Liver (tissue), 3 donors: ENCODE measurements around the gene ME2.

Experiments used
- CTCF ChIP-seq: fragments of 150-350 bp; IDR thresholded peaks from 2 replicates; pipeline ENCODE4 v1.5.1; 2017; ENCODE audit warnings: improper control_type of control experiment, low read depth, low read length; ENCODE audit not compliant: missing input control
- FOXA1 ChIP-seq: IDR thresholded peaks from 2 replicates; pipeline ENCODE4 v1.6.1; 2016; ENCODE audit warnings: antibody characterized with exemption
- GABPA ChIP-seq, 2 donors: IDR thresholded peaks in 1 of 2; conservative IDR thresholded peaks in 1 of 2; 2 replicates each; pipeline ENCODE4 v1.6.1; 2016; ENCODE audit warnings: antibody characterized with exemption in 2 of 2, mild to moderate bottlenecking in 1 of 2, moderate library complexity in 1 of 2
- JUND ChIP-seq, 2 donors: IDR thresholded peaks; 2 replicates each; pipeline ENCODE4 v1.6.1; 2016; ENCODE audit warnings: antibody characterized with exemption in 2 of 2
- MAX ChIP-seq: IDR thresholded peaks from 2 replicates; pipeline ENCODE4 v1.6.1; 2016; ENCODE audit warnings: antibody characterized with exemption
- NR2F2 ChIP-seq: IDR thresholded peaks from 2 replicates; pipeline ENCODE4 v1.6.1; 2016; ENCODE audit warnings: antibody characterized with exemption
- REST ChIP-seq: IDR thresholded peaks from 2 replicates; pipeline ENCODE4 v1.6.1; 2016; ENCODE audit warnings: antibody characterized with exemption, mild to moderate bottlenecking
- RXRA ChIP-seq, 2 donors: IDR thresholded peaks; 2 replicates each; pipeline ENCODE4 v1.6.1; 2017 to 2018; ENCODE audit warnings: antibody characterized with exemption in 2 of 2, mild to moderate bottlenecking in 1 of 2
- TAF1 ChIP-seq: conservative IDR thresholded peaks from 2 replicates; pipeline ENCODE4 v1.6.1; 2016; ENCODE audit warnings: antibody characterized with exemption, mild to moderate bottlenecking
- YY1 ChIP-seq: IDR thresholded peaks from 2 replicates; pipeline ENCODE4 v1.6.1; 2016; ENCODE audit warnings: antibody characterized with exemption, mild to moderate bottlenecking
- donor health status: healthy.
- donor health status: healthy.

GRCh38 chr18:50880119-50880465 is 1.2 kb downstream of the ME2 start:
- no peak for TF ChIP-seq CTCF
- no peak for TF ChIP-seq TAF1
- TF ChIP-seq GABPA (IDR thresholded peaks at IDR 0.05 in 1 of 2, conservative IDR thresholded peaks at IDR 0.05 in 1 of 2): no peak
- no peak for TF ChIP-seq REST
- TF ChIP-seq JUND (IDR thresholded peaks at IDR 0.05): no peak
- no peak for TF ChIP-seq MAX
- TF ChIP-seq FOXA1: no peak
- TF ChIP-seq YY1: no peak
- TF ChIP-seq NR2F2: no peak
- TF ChIP-seq RXRA (IDR thresholded peaks at IDR 0.05): no peak
